Activated CD8-positive, alpha-beta memory T cell treated with anti-CD3 and anti-CD28 coated beads for 24 hours (primary cell): ENCODE measurements around the gene PPIC.
A peak's percentile ranks its signal among the peaks of the same experiment; 100 is the strongest.

Experiments used
- DNase-seq: peaks from one replicate; pipeline ENCODE4 v3.0.0-alpha.2; 2020

PPIC gene

GRCh38 chr5:123036391-123037103 is at the start of gene PPIC:
Gene PPIC (minus strand): TSS chr5:123036725. CDS start chr5:123036625, 100 bp downstream.
- DNase-seq, result peak; percentile 57

GRCh38 chr5:123085638-123086286 is 49.2 kb upstream of the PPIC start:
- DNase-seq, result no peak

- no peak for DNase-seq
Measured at GRCh38 chr5:123084730-123085605, 48.4 kb upstream of the PPIC start.

- DNase-seq, result no peak
Measured at GRCh38 chr5:123083298-123083697, 46.8 kb upstream of the PPIC start.

- DNase-seq, result no peak
Measured at GRCh38 chr5:123080215-123080614, 43.7 kb upstream of the PPIC start.

GRCh38 chr5:123075521-123076163 is 39.1 kb upstream of the PPIC start:
- no peak for DNase-seq

GRCh38 chr5:123068368-123068938 is 31.9 kb upstream of the PPIC start:
- no peak for DNase-seq

GRCh38 chr5:123066016-123066415 is 29.5 kb upstream of the PPIC start:
- DNase-seq, result no peak

GRCh38 chr5:123059455-123059854 is 22.9 kb upstream of the PPIC start:
- DNase-seq, result no peak

- no peak for DNase-seq
Measured at GRCh38 chr5:123051206-123051605, 14.7 kb upstream of the PPIC start.

- DNase-seq, result no peak
Measured at GRCh38 chr5:123047706-123048105, 11.2 kb upstream of the PPIC start.

GRCh38 chr5:123046222-123046621 is 9.7 kb upstream of the PPIC start:
- DNase-seq, result no peak

GRCh38 chr5:123044926-123045617 is 8.5 kb upstream of the PPIC start:
- no peak for DNase-seq

- no peak for DNase-seq
Measured at GRCh38 chr5:123039673-123040072, 3.1 kb upstream of the PPIC start.

- DNase-seq, result no peak
Measured at GRCh38 chr5:123037104-123037418, 536 bp upstream of the PPIC start.

GRCh38 chr5:123035918-123036390 is 571 bp downstream of the PPIC start:
- no peak for DNase-seq

- DNase-seq, result no peak
Measured at GRCh38 chr5:123035360-123035917, 1.1 kb downstream of the PPIC start.

- DNase-seq, result no peak
Measured at GRCh38 chr5:123033157-123033671, 3.3 kb downstream of the PPIC start.

- no peak for DNase-seq
Measured at GRCh38 chr5:123028222-123028621, 8.3 kb downstream of the PPIC start.

- DNase-seq, result no peak
Measured at GRCh38 chr5:123014689-123015088, 21.8 kb downstream of the PPIC start.

- DNase-seq, result no peak
Measured at GRCh38 chr5:123012321-123012720, 24.2 kb downstream of the PPIC start.

- DNase-seq, result no peak
Measured at GRCh38 chr5:123007754-123008153, 28.8 kb downstream of the PPIC start.
